HG03064 (cell line): ENCODE measurements around the gene GLTPD2.

ENCODE experiments used
- ATAC-seq: cut with Tn5 transposase; IDR thresholded peaks from one replicate; pipeline ENCODE4 v1.9.1; 2021; ENCODE audit warnings: low read depth; ENCODE audit not compliant: unreplicated experiment

The GLTPD2 gene

GRCh38 chr17:4769628-4770027 is 19.1 kb upstream of the GLTPD2 start:
- ATAC-seq = no peak

GRCh38 chr17:4771519-4772234 is 17.1 kb upstream of the GLTPD2 start, which contains the start of gene TM4SF5:
TM4SF5 (plus strand) TSS chr17:4771886; CDS start chr17:4771923, 37 bp downstream.
- ATAC-seq = no peak

- ATAC-seq = no peak
Observed at GRCh38 chr17:4772235-4772613, 16.5 kb upstream of the GLTPD2 start.

- no peak for ATAC-seq
Observed at GRCh38 chr17:4777969-4778760, 10.6 kb upstream of the GLTPD2 start.

GRCh38 chr17:4780325-4780955 is 8.3 kb upstream of the GLTPD2 start:
- no peak for ATAC-seq

GRCh38 chr17:4782652-4783051 is 6.1 kb upstream of the GLTPD2 start:
- no peak for ATAC-seq

- no peak for ATAC-seq
Observed at GRCh38 chr17:4785311-4786105, 3.3 kb upstream of the GLTPD2 start.

- no peak for ATAC-seq
Observed at GRCh38 chr17:4786106-4786511, 2.7 kb upstream of the GLTPD2 start, which contains the start of gene VMO1. VMO1 (minus strand) TSS chr17:4786364; CDS start chr17:4786352, 12 bp downstream.

- no peak for ATAC-seq
Observed at GRCh38 chr17:4786516-4786915, 2.2 kb upstream of the GLTPD2 start.

GRCh38 chr17:4788159-4788806 is 481 bp upstream of the GLTPD2 start:
- no peak for ATAC-seq

- no peak for ATAC-seq
Observed at GRCh38 chr17:4789701-4789950, 862 bp downstream of the GLTPD2 start.

GRCh38 chr17:4789951-4790704 is 1.4 kb downstream of the GLTPD2 start:
- ATAC-seq = peak; percentile 81

GRCh38 chr17:4790705-4791088 is 1.9 kb downstream of the GLTPD2 start:
- ATAC-seq = no peak

- ATAC-seq = no peak
Observed at GRCh38 chr17:4795168-4795567, 6.4 kb downstream of the GLTPD2 start.

- ATAC-seq = no peak
Observed at GRCh38 chr17:4796552-4796920, 7.8 kb downstream of the GLTPD2 start.

GRCh38 chr17:4800462-4801196 is 11.9 kb downstream of the GLTPD2 start:
- no peak for ATAC-seq

- no peak for ATAC-seq
Observed at GRCh38 chr17:4802228-4802627, 13.5 kb downstream of the GLTPD2 start, which contains the start of gene C17orf114. C17orf114 (minus strand) TSS chr17:4802328.

GRCh38 chr17:4806456-4806776 is 17.7 kb downstream of the GLTPD2 start:
- ATAC-seq = no peak
